HG03108 (cell line): ENCODE results near the gene CBX8.

Source experiments
- ATAC-seq: cut with Tn5 transposase; IDR thresholded peaks from one replicate; pipeline ENCODE4 v1.9.1; 2021; ENCODE audit warnings: moderate library complexity; ENCODE audit not compliant: unreplicated experiment

Gene CBX8

GRCh38 chr17:79794659-79795511 is 2.0 kb downstream of the CBX8 start:
- ATAC-seq, result no peak

GRCh38 chr17:79793924-79794304 is 3.0 kb downstream of the CBX8 start:
- ATAC-seq, result no peak

GRCh38 chr17:79792984-79793923 is 3.6 kb downstream of the CBX8 start:
- ATAC-seq, result no peak

GRCh38 chr17:79792341-79792871 is 4.5 kb downstream of the CBX8 start:
- no peak for ATAC-seq

GRCh38 chr17:79791735-79792161 is 5.1 kb downstream of the CBX8 start:
- ATAC-seq, result no peak

GRCh38 chr17:79790805-79791734 is 5.8 kb downstream of the CBX8 start:
- ATAC-seq, result no peak

- no peak for ATAC-seq
Measured at GRCh38 chr17:79789943-79790804, 6.7 kb downstream of the CBX8 start.

- ATAC-seq, result no peak
Measured at GRCh38 chr17:79788989-79789942, 7.6 kb downstream of the CBX8 start.

GRCh38 chr17:79788455-79788854 is 8.4 kb downstream of the CBX8 start:
- ATAC-seq, result no peak

- ATAC-seq, result no peak
Measured at GRCh38 chr17:79786930-79787643, 9.8 kb downstream of the CBX8 start.

GRCh38 chr17:79785900-79786810 is 10.7 kb downstream of the CBX8 start:
- ATAC-seq, result no peak

GRCh38 chr17:79785017-79785899 is 11.6 kb downstream of the CBX8 start:
- no peak for ATAC-seq

GRCh38 chr17:79784353-79785016 is 12.4 kb downstream of the CBX8 start:
- no peak for ATAC-seq

- no peak for ATAC-seq
Measured at GRCh38 chr17:79783891-79784290, 13.0 kb downstream of the CBX8 start.
